ENCODE measurements around the gene CREBL2. TPM values are rescaled to one million over a fixed set of nuclear protein-coding genes. Genes with fewer than 3 reads are reported as not detected.
A peak's percentile ranks its signal among the peaks of the same experiment; 100 is the strongest.

CREBL2 gene
- total and polyA plus RNA-seq, 2 of the 13 experiments (the other 11 are each of a cell fraction or from before 2014, with no cell fraction given), result 6.9 to 8.4 TPM

- TF ChIP-seq USF2 (IDR thresholded peaks at IDR 0.05; ENCODE audit: low read depth, low read length), result no peak
- TF ChIP-seq USF2 (CRISPR knock-in tag; IDR thresholded peaks at IDR 0.05; ENCODE audit: borderline replicate concordance), result no peak
- TF ChIP-seq ZFP36 (IDR thresholded peaks at IDR 0.05; ENCODE audit: borderline replicate concordance, low read depth, low read length, partially characterized antibody), result no peak
- no peak for TF ChIP-seq SUZ12 (IDR thresholded peaks at IDR 0.05; ENCODE audit: low read depth, low read length)
- no peak for TF ChIP-seq SMC3 (IDR thresholded peaks at IDR 0.05; ENCODE audit: low read length)
- TF ChIP-seq ATRX (CRISPR knock-in tag; IDR thresholded peaks at IDR 0.05; ENCODE audit: borderline replicate concordance), result no peak
- no peak for TF ChIP-seq GRHL1 (CRISPR knock-in tag; conservative IDR thresholded peaks at IDR 0.05)
- peak; percentile 65 for TF ChIP-seq ARID5B (CRISPR knock-in tag; IDR thresholded peaks at IDR 0.05)
- peak; percentile 64 to 68 for TF ChIP-seq POLR2A (IDR thresholded peaks at IDR 0.05; ENCODE audit: insufficient read depth in 1 of 2, low read depth in 2 of 2, low read length in 2 of 2)
- no peak for TF ChIP-seq TOPORS (CRISPR knock-in tag; IDR thresholded peaks at IDR 0.05)
- no peak for TF ChIP-seq HDAC6 (IDR thresholded peaks at IDR 0.05; ENCODE audit: low read depth, low read length)
- TF ChIP-seq MTF1 (CRISPR knock-in tag; IDR thresholded peaks at IDR 0.05), result no peak
- no peak for TF ChIP-seq ESRRA (CRISPR knock-in tag; IDR thresholded peaks at IDR 0.05; ENCODE audit: low read depth)
- peak; percentile 71 for TF ChIP-seq SALL1 (CRISPR knock-in tag; IDR thresholded peaks at IDR 0.05)
- TF ChIP-seq ZNF274 (CRISPR knock-in tag; IDR thresholded peaks at IDR 0.05), result no peak
- no peak for TF ChIP-seq PBX3 (CRISPR knock-in tag; IDR thresholded peaks at IDR 0.05; ENCODE audit: borderline replicate concordance)
- peak; percentile 67 for TF ChIP-seq UBTF (CRISPR knock-in tag; IDR thresholded peaks at IDR 0.05)
Observed at GRCh38 chr12:12562585-12563261, 49.0 kb upstream of the CREBL2 start, which contains the start of gene DUSP16 (continued).

Measured in HepG2 (cell line).